ENCODE results near the gene NCKAP5.

Gene NCKAP5

GRCh38 chr2:133512121-133512520 is 56.1 kb downstream of the NCKAP5 start:
- H3K27ac Mint-ChIP-seq (ENCODE audit: low read depth) = no peak overlapping the region
- DNase-seq (ENCODE audit: low spot score in 2 of 2) = no peak
- no peaks in the 10 kb centered on the region for H3K4me1 Mint-ChIP-seq

DNA sequence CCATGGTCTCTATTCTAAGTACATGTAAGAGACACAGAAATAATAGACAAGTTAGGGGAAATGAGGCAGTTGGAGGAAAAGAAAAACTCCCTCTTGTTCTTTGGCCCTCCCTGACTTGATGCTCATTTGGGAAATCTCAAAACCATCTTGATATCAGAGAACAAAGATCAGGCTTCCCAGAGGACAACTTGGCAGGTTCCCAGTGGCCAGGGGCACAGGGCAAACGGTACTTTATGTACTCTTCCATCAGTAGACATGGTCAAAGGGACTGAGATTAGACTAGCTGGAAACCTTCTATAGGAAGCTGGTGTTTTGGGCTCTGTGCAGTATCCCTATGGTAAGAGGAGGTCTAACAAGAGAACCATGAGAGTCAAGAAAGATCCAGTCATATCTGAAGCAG is 56.6 kb downstream of the NCKAP5 start:
- DNase-seq (ENCODE audit: low spot score in 2 of 2) (no peak), ATAC-seq (replicated peaks; ENCODE audit: extremely low read depth, poor library complexity, severe bottlenecking) (no peak)
- Mint-ChIP-seq H3K27ac (ENCODE audit: low read depth) (no peak overlapping the region), H3K9me3 (peaks cover 13% of the 10 kb centered on the region), H3K4me1 (no peaks in the 10 kb centered on the region), H3K4me3 (no peak overlapping the region), H3K36me3 (ENCODE audit: insufficient read depth) (no peaks in the 10 kb centered on the region), H3K27me3 (no peaks in the 10 kb centered on the region)

More at GRCh38 chr2:133512121-133512520, 56.1 kb downstream of the NCKAP5 start:
- Mint-ChIP-seq H3K4me3 (no peak overlapping the region), H3K27me3 (no peaks in the 10 kb centered on the region), H3K9me3 (peaks cover 8% of the 10 kb centered on the region), H3K36me3 (ENCODE audit: insufficient read depth) (no peaks in the 10 kb centered on the region)
- no peak for ATAC-seq (replicated peaks; ENCODE audit: extremely low read depth, poor library complexity, severe bottlenecking)

- no peak for ATAC-seq (replicated peaks; ENCODE audit: extremely low read depth, poor library complexity, severe bottlenecking)
- H3K4me3 Mint-ChIP-seq = no peak overlapping the region
Observed at GRCh38 chr2:133509777-133510176, 58.5 kb downstream of the NCKAP5 start.

GRCh38 chr2:133508546-133509165 is 59.6 kb downstream of the NCKAP5 start:
- Mint-ChIP-seq H3K27ac (ENCODE audit: low read depth) (no peak overlapping the region), H3K4me3 (no peak overlapping the region), H3K9me3 (peaks cover 15% of the 10 kb centered on the region), H3K4me1 (no peaks in the 10 kb centered on the region), H3K36me3 (ENCODE audit: insufficient read depth) (no peaks in the 10 kb centered on the region), H3K27me3 (no peaks in the 10 kb centered on the region)
- DNase-seq (ENCODE audit: low spot score in 2 of 2) = no peak
- ATAC-seq (replicated peaks; ENCODE audit: extremely low read depth, poor library complexity, severe bottlenecking) = no peak

More at GRCh38 chr2:133509777-133510176, 58.5 kb downstream of the NCKAP5 start:
- DNase-seq (ENCODE audit: low spot score in 2 of 2) = no peak
- peaks cover 15% of the 10 kb centered on the region for H3K9me3 Mint-ChIP-seq
- no peak overlapping the region for H3K27ac Mint-ChIP-seq (ENCODE audit: low read depth)
- no peaks in the 10 kb centered on the region for H3K27me3 Mint-ChIP-seq
- H3K4me1 Mint-ChIP-seq = no peaks in the 10 kb centered on the region
- H3K36me3 Mint-ChIP-seq (ENCODE audit: insufficient read depth) = no peaks in the 10 kb centered on the region

DNA sequence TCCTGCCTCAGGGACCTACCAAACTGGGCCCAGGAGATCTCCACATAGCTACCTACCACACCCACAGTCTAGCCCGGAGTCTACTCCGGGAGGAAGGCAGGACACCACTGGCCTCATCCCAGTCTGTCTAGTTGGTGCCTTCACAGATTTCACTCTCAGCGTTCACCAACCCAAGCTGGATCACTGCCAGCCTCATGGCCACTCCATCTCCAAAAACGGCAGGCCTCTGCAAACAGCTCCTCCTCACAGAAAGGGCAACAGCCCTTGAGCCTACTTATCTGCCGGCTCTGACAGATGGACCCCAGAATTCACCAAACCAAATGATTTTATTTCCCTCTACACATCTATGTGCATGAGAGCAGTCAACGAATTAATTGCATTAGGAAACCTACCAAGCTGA is 61.3 kb downstream of the NCKAP5 start:
- no peak for ATAC-seq (replicated peaks; ENCODE audit: extremely low read depth, poor library complexity, severe bottlenecking)

DNA sequence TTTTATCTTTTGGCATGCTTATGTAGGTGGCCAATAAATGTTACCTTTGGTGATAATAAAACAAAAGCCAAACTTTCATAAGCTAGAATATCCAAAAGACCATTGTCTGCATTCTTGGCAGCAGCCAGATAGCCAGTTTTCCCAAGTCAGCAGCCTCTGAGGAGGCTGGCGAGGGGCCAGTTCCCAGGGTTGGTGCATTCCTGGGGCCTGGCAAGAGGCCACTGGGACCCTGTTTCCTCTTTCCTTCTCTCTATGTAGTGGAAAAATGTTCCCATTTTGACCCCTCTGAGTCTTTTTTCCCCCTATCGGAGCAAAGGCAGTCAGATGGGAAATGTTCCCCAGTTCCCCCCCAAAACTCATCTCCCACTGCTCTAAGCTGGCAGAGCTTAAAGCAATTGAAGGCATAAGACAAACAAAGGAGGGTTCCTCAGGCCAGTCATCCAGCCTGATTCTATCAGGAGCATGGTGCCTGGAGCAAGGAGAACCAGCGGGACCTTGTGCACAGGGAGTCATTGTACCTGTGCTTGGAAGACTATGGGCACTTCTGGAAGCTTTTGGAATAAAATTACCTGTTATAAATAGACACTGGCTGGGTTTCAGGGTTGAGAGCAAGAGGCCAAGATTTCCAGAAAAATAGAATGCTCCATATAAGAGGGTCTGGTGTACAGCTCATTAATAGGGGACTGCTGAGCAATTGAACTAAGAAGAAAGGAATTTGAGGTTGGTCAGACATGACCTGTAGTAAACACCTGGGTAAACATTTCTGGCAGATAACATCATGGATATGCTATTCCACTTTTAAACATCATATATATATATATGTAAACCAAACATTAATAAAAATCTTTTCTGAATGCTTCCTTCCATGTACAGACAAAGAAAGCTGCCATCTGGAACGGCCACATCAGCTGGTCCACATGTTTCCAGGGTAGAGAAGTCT is 63.4 kb downstream of the NCKAP5 start:
- Mint-ChIP-seq H3K4me3 (no peak overlapping the region), H3K36me3 (ENCODE audit: insufficient read depth) (no peaks in the 10 kb centered on the region), H3K9me3 (peaks cover 20% of the 10 kb centered on the region), H3K27me3 (no peaks in the 10 kb centered on the region), H3K27ac (ENCODE audit: low read depth) (no peak overlapping the region), H3K4me1 (no peaks in the 10 kb centered on the region)
- ATAC-seq (replicated peaks; ENCODE audit: extremely low read depth, poor library complexity, severe bottlenecking) = no peak
- no peak for DNase-seq (ENCODE audit: low spot score in 2 of 2)

More for the DNA sequence above, 61.3 kb downstream of the NCKAP5 start:
- Mint-ChIP-seq H3K27ac (ENCODE audit: low read depth) (no peak overlapping the region), H3K9me3 (peaks cover 19% of the 10 kb centered on the region), H3K36me3 (ENCODE audit: insufficient read depth) (no peaks in the 10 kb centered on the region), H3K4me1 (no peaks in the 10 kb centered on the region), H3K4me3 (no peak overlapping the region), H3K27me3 (no peaks in the 10 kb centered on the region)
- DNase-seq (ENCODE audit: low spot score in 2 of 2) = no peak

DNA sequence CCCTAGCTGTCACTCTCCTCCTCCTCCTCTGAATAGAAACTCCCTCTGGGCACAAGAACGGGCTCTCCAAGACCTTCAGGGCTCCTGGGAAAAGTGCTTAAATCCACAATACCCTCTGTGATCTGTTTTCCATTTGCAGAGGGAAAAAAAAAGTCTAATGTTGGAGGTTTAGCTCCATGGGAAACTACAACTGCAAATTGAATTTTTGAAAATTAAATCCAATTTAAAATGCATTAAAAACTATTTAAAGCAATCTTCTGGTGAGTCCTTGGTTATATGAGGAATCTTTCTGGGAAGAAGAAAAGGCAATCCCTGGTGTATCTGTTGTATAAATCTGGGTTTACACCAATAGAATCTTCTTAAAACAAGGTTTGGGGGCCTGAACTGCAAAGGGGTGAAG is 64.3 kb downstream of the NCKAP5 start:
- Mint-ChIP-seq H3K9me3 (peaks cover 15% of the 10 kb centered on the region), H3K27ac (ENCODE audit: low read depth) (no peak overlapping the region), H3K4me3 (no peak overlapping the region), H3K36me3 (ENCODE audit: insufficient read depth) (peaks cover 2% of the 10 kb centered on the region), H3K27me3 (no peaks in the 10 kb centered on the region), H3K4me1 (no peaks in the 10 kb centered on the region)
- DNase-seq (ENCODE audit: low spot score in 2 of 2) (no peak), ATAC-seq (replicated peaks; ENCODE audit: extremely low read depth, poor library complexity, severe bottlenecking) (no peak)

DNA sequence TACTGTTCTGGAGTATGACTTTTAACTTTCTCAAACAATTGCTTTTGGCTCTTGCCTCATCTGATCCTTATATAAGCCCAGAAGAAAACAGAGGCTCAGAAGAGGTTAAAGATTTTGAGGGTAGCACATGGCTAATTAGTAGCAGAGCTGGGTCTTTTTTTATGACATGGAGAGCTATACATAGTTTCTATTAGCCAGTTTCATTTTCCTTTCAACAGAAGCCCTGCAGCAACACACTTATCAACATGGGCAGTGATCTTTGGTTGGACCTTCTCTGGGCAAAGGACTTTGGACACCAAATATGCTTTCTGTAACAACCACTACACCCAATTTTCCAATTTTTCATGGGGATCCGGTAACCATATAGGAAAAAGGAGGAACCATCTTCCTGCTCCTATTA is 64.9 kb downstream of the NCKAP5 start:
- H3K27ac Mint-ChIP-seq (ENCODE audit: low read depth) = no peak overlapping the region
- H3K36me3 Mint-ChIP-seq (ENCODE audit: insufficient read depth) = peaks cover 2% of the 10 kb centered on the region
- no peak for ATAC-seq (replicated peaks; ENCODE audit: extremely low read depth, poor library complexity, severe bottlenecking)
- DNase-seq (ENCODE audit: low spot score in 2 of 2) = no peak
- H3K4me1 Mint-ChIP-seq = no peaks in the 10 kb centered on the region
- H3K4me3 Mint-ChIP-seq = no peak overlapping the region
- H3K9me3 Mint-ChIP-seq = peaks cover 15% of the 10 kb centered on the region
- no peaks in the 10 kb centered on the region for H3K27me3 Mint-ChIP-seq

GRCh38 chr2:133502678-133503077 is 65.6 kb downstream of the NCKAP5 start:
- ATAC-seq (replicated peaks; ENCODE audit: extremely low read depth, poor library complexity, severe bottlenecking) (no peak), DNase-seq (ENCODE audit: low spot score in 2 of 2) (no peak)
- H3K27ac Mint-ChIP-seq (ENCODE audit: low read depth) = no peak overlapping the region
- no peaks in the 10 kb centered on the region for H3K27me3 Mint-ChIP-seq
- no peaks in the 10 kb centered on the region for H3K4me1 Mint-ChIP-seq
- H3K36me3 Mint-ChIP-seq (ENCODE audit: insufficient read depth) = peaks cover 2% of the 10 kb centered on the region
- H3K4me3 Mint-ChIP-seq = no peak overlapping the region
- H3K9me3 Mint-ChIP-seq = peaks cover 15% of the 10 kb centered on the region

DNA sequence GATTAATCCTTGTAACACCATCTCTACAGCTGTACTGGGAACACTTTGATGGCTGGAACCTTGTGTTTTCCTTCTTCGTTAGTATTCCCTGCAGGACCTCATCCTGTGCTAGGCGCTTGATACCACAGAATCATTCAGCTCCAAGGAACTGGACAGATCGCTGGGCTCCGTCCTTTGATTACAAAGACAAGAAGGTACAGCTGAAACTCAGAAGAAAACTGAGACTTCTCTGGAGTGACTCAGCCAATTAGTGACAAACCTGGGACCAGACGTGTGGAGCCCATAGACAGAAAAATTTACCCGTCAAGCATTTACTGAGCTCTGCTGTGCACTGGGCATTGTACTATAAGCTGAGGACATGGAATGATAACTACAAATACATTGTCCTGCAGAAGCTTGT is 67.3 kb downstream of the NCKAP5 start:
- Mint-ChIP-seq H3K4me1 (no peaks in the 10 kb centered on the region), H3K9me3 (peaks cover 6% of the 10 kb centered on the region), H3K36me3 (ENCODE audit: insufficient read depth) (peaks cover 2% of the 10 kb centered on the region), H3K4me3 (no peak overlapping the region), H3K27ac (ENCODE audit: low read depth) (no peak overlapping the region), H3K27me3 (no peaks in the 10 kb centered on the region)
- DNase-seq (ENCODE audit: low spot score in 2 of 2) (no peak), ATAC-seq (replicated peaks; ENCODE audit: extremely low read depth, poor library complexity, severe bottlenecking) (no peak)

DNA sequence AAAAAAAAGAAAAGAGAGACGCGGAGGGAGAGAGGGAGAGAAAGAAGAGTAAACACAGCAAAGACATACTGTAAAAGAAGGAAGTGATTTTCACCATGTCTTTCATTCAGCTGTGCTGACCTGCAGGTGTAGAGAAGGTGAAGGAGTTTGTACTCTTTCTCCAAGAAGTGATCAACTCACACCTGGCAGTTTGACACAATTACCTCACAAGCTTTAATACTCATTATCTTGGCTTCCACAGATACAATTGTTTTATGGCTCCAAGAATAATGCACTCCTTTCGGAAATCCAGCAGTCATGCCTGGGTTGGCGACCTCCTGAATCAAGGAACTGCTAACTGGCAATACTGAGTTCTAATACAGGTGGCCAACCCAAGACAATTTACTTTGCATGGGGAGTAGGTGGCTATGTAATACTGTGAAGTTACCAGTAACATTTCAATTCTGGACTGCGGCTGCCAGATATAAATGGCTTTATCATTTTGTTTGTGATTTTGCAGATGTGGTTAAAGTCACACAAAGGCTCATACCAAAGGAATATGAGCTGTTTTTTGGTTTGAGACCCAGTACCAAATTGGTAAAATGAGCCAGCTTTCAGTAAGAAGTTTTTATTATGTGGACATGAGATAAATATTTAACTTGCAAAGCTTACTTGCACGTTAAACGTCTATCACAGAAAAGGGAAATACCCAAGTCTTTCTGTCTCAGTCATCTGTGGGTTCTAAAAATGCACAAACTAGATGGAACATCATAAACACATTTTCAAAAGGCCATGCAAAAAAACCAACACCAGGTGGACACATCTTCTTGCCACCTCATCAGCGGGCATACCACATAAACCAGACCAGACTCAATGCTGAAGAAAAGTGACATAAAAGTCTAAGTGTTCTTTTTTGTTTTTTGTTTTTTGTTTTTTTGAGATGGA is 69.3 kb downstream of the NCKAP5 start:
- peaks cover 2% of the 10 kb centered on the region for H3K36me3 Mint-ChIP-seq (ENCODE audit: insufficient read depth)

GRCh38 chr2:133497951-133498565 is 70.2 kb downstream of the NCKAP5 start:
- DNase-seq (ENCODE audit: low spot score in 2 of 2) (no peak), ATAC-seq (replicated peaks; ENCODE audit: extremely low read depth, poor library complexity, severe bottlenecking) (no peak)
- Mint-ChIP-seq H3K9me3 (peaks cover 6% of the 10 kb centered on the region), H3K27me3 (no peaks in the 10 kb centered on the region), H3K36me3 (ENCODE audit: insufficient read depth) (peaks cover 2% of the 10 kb centered on the region), H3K4me3 (no peak overlapping the region), H3K27ac (ENCODE audit: low read depth) (no peak overlapping the region), H3K4me1 (no peaks in the 10 kb centered on the region)

More for the DNA sequence above, 69.3 kb downstream of the NCKAP5 start:
- DNase-seq (ENCODE audit: low spot score in 2 of 2) (no peak), ATAC-seq (replicated peaks; ENCODE audit: extremely low read depth, poor library complexity, severe bottlenecking) (no peak)
- Mint-ChIP-seq H3K4me1 (no peaks in the 10 kb centered on the region), H3K9me3 (peaks cover 6% of the 10 kb centered on the region), H3K4me3 (no peak overlapping the region), H3K27ac (ENCODE audit: low read depth) (no peak overlapping the region), H3K27me3 (no peaks in the 10 kb centered on the region)
